Renal cortical epithelial cell (primary cell): ENCODE measurements around the gene TSHZ2. TPM values are rescaled to one million over a fixed set of nuclear protein-coding genes. Genes with fewer than 3 reads are reported as not detected.

Experiments used
- DNase-seq: peaks from one replicate; pipeline ENCODE4 v3.0.0-alpha.2; 2011; ENCODE audit warnings: low read depth
- total RNA-seq: library from RNA; depleted of rRNA; stranded (reverse); fragments of >200 nt; gene quantifications from 2 replicates; pipeline ENCODE4 v1.2.3, GENCODE V29; 2014

The TSHZ2 gene
- total RNA-seq, 1 donor from 2014 or later, result 0.30 TPM

DNA sequence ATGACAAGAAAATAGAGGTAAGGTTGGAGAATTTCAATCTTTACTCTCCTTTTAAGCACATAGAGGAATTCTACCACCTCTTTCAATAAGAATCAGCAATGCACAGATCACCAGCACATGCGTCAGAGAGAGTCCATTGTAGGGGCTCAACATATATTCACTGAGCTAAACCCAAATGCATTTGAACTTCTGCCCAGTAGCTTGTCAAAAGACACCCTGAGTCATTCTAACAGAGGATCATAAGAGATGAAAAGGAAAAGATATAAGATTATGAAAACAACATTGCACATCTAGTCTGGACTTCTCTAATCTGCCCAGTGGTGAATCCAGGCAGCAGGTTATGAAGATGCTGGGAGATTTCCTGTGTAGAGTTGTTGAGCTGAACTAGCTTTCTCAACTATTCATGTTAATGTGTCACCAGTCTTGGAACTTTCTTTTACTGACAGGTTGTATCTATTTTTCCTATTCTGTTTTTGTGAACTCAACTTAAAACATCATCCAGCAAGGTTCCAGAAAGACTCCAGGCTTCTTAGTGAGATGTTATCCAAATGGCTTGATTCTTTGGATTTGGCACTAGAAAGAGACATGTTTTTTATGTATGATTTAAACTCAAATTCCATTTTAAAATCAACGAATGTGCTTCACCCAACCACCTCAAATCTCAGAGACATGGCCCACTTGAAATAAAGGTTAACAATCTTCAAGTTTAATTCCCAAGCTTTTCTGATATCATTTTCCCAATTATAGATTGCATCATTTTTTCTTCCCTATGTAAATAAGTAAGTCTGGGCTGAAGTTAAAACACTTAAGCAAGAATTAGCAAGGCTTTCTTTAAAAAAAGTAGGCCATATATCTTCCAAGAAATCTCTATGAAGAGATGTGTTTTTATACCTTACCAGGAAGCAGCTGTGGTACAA, 89.3 kb downstream of the TSHZ2 start:
- DNase-seq, result no peak

DNA sequence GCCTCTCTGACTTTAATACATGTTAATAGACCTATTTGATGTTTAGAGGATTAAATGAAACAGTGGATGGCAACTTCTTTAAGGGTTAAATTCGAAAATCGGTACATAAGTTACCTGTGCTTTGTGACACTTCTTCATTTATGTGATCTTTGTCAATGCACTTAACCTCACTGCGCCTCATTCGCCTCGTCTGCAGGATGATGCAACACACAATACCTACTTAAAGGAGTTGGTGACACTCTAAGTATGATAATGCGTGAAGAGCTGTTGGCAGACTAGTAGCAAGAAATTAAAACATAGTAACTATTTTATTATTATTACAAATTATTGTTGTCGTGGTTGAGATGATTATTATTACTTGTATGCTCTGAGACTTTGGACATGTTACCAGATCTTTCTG, 92.8 kb downstream of the TSHZ2 start:
- DNase-seq, result no peak

DNA sequence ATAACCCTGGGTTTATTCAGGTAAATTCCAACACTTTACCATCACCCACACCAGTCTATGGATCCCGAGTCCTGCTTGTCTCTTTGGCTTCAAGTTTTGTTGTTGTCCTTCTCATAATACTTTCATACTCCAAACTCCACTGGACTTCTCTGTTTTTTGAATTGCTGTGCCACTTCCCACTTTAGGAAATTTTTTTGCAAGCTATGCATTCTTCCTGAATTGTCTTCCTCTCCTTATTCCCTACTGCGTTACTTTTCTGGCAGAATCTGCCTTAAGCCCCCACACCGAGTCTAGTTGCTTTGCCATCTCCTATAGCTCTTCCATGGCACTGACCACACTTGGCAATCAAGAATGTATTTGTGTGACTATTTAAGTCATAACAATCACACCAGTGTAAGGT, 96.1 kb downstream of the TSHZ2 start:
- DNase-seq, result no peak

- no peak for DNase-seq
These were observed 97.0 kb downstream of the TSHZ2 start for GRCh38 chr20:53069132-53069531.

GRCh38 chr20:53070224-53070623, 98.1 kb downstream of the TSHZ2 start:
- no peak for DNase-seq

GRCh38 chr20:53070706-53071392, 98.7 kb downstream of the TSHZ2 start:
- DNase-seq, result peak; percentile 72

DNA sequence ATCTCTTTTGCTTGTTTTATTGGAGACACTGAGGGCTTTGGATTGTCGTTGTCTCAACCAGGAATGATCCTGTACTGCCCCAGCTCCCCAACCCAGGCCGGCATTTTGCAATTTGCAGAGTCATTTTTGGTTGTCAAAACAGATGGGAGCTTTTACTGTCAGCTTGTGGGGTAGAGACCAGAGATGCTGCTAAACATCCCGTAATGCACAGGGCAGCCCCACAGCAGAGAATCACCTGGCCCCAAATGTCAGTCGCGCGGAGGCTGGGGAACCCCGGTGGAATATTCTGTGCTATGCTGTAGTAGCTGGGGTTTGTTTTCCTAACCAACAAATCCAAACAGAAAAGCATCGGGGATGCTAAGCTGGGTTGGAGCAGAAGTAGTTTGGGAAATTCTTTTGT, 99.7 kb downstream of the TSHZ2 start:
- no peak for DNase-seq

GRCh38 chr20:53072923-53073579, 100.9 kb downstream of the TSHZ2 start:
- no peak for DNase-seq

DNA sequence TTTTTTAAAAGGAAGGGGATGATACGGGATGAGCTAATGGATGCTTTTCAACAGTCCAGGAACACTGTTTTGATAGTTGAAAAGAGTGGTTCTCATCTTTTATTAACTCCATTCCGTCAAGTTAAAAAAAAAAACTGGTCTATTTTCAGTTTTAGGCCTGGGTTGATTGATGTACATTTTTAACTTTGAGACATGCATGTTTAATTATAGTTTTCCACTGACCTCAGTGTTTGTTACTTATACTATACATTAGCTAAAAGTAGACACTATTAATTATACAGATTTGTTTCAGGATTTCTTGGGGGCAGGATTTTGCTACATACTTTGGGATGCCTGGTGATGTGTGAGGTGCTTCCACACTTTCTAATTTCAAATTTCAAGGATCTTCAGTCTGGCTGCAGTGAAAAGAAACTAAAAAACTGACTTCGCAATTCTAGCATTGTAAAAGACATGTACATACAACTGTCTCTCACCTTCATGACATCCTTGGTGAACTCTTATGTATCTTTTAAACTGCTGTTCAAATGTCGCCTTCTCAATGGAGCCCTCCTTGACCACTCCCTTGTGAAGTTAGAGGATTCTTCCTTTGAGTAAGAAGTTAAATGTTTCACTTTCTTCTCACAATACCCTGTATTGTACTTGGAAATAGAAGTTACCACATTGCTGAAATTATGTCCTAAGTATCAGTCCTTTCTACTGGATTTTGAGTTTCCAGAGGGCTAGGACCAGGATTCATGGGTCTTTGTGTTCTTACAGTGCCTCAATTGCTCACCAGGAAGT, 101.7 kb downstream of the TSHZ2 start:
- no peak for DNase-seq

DNA sequence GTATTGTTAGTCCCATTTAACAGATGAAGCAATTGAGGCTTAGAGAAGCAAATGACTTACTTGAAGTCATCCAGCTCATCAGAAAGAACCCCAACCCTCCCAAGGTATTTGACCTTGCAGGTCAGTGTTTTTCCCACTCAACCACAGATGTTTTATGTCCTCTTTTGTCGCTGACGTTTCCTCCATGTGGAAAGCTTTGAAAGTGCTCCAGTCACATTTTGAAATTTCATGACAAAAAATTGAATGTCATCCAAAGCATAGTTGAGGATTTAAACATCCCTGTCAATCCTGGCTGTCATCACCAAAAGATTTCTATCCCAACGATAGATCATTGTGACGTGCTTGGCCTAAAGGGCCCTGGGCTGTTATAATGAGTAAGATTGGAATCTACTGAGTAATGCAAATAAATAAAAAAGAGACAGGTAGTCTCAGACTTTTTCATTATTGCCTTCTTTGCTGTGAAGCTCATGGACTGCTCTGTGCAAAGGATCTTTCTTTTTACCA, 102.7 kb downstream of the TSHZ2 start:
- no peak for DNase-seq

GRCh38 chr20:53076668-53077067, 104.5 kb downstream of the TSHZ2 start:
- DNase-seq, result no peak

GRCh38 chr20:53077373-53078205, 105.4 kb downstream of the TSHZ2 start:
- DNase-seq, result peak; percentile 30

- no peak for DNase-seq
These were observed 106.6 kb downstream of the TSHZ2 start for GRCh38 chr20:53078761-53079160.

DNA sequence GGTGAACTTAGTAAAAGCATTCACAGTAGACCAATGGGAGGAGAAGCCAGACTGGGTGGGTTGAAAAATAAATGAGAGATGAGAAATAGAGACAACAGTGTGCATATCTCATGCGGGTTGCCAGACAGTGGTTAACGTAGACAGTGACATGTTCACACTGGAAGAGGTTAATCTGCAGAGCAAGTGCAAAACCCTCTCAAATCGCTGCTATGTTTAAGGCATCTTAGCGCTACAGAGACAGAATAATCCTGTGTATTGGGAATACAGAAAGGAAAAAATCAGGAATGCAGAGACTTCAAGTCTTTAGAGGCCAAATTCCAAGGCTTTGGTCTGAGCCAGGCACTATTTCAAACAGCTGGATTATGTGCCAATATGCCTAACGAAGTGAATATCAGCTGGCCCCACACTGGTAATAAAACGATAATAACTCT, 107.1 kb downstream of the TSHZ2 start:
- no peak for DNase-seq

DNA sequence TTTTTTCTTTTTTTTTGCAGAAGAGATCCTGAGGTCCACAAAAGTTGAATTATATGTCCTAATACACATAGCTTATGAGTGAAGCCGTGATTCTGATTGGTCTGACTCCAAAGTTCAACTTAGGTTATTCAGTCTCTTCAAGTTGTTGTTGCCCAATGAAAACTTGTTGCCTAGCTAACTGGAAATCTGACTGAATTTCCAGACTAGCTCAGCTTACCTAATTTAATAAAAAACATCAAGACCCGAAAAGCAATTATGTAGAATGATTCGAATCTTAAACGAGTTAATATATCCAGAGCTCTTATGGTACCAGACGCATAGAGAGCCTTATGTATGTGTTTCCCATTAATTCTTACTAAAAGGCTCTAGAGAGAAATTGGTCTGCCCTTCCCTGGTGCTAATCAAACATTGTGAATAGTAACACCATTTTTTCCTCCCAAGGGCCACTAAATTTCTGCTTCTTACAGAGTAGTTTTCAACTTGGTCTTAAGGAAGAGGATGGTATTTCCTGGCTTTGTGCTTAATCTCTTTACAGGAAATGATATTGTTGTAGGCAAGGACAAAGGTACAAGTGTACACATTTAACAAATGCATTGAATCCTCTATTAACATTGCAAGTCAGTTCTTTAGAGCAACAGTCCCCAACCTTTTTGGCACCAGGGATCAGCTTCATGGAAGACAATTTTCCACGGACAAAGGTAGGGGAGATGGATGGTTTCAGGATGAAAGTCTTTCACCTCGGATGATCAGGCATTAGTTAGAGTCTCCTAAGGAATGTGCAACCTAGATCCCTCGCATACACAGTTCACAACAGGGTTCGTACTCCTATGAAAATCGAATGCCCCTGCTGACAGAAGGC, 107.9 kb downstream of the TSHZ2 start:
- DNase-seq, result no peak

DNA sequence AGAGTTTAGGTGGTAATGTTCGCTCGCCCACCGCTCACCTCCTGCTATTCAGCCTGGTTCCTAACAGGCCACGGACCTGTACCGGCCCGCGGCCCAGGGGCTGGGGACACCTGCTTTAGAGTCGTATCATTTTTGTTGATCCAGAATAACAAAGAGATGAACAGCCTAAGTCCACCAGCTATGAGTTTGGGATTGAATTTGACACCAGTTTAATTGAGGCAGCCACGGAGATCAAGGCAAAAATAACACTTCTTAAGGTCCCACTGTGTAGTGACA, 108.5 kb downstream of the TSHZ2 start:
- no peak for DNase-seq

GRCh38 chr20:53080969-53081871, 109.1 kb downstream of the TSHZ2 start:
- peak; percentile 63 for DNase-seq

GRCh38 chr20:53081916-53082863, 110.0 kb downstream of the TSHZ2 start:
- no peak for DNase-seq
